GM13977 (cell line): ENCODE results near the gene RHD.
A peak's percentile ranks its signal among the peaks of the same experiment; 100 is the strongest.

Experiments used
- DNase-seq: peaks from one replicate; pipeline ENCODE4 v3.0.0; 2012; ENCODE audit warnings: low spot score
- in situ Hi-C: fragments of 300-500 bp; cut with MboI; formaldehyde crosslinking; loops from one replicate; pipeline ENCODE4 v1.12.0; 2022; ENCODE audit warnings: low sequenced_read_pairs, low pct_unique_long_range_greater_than_20kb, mixed read lengths, inconsistent platforms; ENCODE audit not compliant: unreplicated experiment
- TF ChIP-seq, protein P1 (sequence below): IDR thresholded peaks from 2 replicates; pipeline ENCODE4 v1.5.1; 2012; ENCODE audit warnings: mild to moderate bottlenecking, control low read depth; ENCODE audit not compliant: insufficient read depth; ENCODE audit errors: extremely low read depth, missing control alignments

Gene RHD

DNA sequence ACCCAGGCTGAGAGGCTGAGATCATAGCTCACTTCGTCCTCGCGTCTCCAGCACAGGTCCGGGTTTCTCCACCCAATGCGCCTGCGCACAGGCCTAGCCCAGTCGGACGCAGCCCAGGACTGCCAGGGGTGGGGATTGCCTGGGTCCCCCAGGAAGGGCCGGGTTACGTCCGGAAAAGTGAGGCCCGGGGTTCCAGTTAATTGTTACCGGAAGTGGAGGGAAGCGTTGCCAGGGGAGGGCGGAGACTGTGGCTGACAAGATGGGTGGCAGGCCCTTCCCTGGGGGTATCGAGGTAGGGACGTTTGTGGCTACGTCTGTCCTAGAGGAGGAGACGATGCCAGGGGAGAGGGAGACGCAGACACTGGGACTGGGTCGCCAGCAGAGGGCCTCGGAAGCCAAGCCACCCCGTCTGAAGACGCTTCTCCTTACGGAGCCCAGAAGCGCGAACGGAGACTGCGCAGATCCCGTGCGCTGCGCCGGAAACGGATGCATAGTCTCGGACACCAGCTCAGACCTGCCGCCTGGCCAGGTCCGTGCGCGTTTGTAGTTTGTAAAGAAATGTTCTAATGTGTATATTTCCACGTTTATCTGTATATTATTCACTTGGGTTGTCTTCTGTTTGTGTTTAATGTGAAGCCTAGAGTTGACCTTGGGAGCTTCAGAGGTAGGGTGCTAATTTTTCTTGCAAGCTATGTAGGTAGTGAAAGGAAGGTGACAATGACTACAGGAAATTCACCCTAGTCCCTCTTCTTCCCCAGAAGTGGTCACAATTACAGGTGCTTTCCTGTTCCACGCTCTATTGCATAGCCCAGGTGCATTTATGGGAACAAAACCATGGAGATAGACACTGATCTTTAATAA lies 32.4 kb upstream of the RHD start:
- TF ChIP-seq, protein P1, sequence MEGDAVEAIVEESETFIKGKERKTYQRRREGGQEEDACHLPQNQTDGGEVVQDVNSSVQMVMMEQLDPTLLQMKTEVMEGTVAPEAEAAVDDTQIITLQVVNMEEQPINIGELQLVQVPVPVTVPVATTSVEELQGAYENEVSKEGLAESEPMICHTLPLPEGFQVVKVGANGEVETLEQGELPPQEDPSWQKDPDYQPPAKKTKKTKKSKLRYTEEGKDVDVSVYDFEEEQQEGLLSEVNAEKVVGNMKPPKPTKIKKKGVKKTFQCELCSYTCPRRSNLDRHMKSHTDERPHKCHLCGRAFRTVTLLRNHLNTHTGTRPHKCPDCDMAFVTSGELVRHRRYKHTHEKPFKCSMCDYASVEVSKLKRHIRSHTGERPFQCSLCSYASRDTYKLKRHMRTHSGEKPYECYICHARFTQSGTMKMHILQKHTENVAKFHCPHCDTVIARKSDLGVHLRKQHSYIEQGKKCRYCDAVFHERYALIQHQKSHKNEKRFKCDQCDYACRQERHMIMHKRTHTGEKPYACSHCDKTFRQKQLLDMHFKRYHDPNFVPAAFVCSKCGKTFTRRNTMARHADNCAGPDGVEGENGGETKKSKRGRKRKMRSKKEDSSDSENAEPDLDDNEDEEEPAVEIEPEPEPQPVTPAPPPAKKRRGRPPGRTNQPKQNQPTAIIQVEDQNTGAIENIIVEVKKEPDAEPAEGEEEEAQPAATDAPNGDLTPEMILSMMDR = peak; percentile 47
- peak; percentile 87 for DNase-seq
- in situ Hi-C loops = no loop called here

DNA sequence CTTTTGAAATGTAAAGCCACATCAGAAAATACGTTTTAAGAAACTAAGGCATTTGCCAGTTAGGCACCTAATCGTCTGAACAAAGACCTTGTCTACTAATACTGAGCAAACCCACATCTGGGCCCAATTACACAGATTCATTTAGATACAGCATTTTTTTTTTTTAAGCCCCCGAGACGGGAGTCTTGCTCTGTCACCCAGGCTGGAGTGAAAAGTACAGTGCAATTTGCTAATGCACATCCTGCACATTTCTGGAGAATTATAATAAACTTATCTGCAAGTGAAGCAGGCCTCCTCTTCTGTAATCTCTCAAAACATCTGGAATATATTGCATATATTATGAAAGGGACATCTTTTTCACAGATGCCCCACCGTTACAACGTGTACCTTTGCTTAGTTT lies 28.4 kb upstream of the RHD start:
- in situ Hi-C loops = no loop called here
- TF ChIP-seq, protein P1 = no peak

DNA sequence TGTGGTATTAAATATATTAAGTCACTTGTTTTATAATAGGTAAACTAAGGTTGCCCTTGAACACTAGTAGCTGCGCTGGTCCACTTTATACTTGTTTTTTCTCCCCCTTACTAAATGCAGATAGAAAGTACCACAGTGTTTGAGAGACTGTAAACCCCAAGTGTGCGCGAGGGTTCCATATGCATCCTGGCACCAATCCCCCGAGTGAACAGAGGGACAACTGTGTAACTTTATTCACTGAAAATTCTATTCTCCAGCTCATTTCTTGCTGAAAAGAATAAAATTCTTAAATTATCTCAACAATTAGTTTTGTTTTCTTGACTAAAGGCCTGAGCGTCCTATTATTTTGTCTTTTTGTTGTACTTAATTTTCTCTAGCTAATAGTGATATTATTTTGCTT lies 26.9 kb upstream of the RHD start:
- TF ChIP-seq, protein P1 = no peak
- in situ Hi-C loops = no loop called here
- DNase-seq = no peak

More for the DNA sequence above, 28.4 kb upstream of the RHD start:
- DNase-seq = no peak

DNA sequence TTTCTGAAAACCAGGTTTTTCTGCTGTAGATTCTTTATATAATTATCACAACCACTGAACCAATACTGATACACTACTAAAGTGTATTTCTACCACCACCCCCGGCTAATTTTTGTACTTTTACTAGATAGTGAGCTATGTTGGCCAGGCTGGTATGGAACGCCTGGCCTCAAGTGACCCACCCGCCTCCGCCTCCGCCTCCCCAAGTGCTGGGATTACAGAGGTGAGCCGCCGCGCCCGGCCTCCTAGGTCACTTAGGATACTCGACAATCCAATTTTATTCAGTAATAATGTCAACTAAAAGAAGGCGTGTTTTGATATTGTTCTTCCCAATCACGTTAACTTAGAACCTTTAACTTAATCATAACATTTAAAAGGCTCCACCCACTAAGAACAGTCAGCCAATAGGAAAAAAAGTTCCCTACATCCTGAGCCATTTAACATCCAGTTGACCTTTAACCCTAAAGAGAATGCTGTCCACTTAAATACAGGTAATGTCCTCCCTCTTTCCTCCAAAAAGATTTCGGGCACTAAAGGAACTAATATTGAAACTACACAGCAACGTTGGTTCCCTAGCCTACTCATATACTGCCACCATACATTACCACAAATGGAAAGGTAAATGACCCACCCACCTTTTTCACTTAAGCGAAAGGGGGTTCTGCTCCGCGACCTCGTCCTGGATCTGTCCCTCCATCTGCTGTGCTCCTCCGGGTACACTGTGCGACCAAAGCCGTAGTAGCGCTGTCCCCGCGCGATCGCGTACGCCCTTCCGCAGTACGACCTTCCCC lies 26.3 kb upstream of the RHD start:
- DNase-seq = peak; percentile 22
- in situ Hi-C loops = no loop called here
- TF ChIP-seq, protein P1 = no peak

DNA sequence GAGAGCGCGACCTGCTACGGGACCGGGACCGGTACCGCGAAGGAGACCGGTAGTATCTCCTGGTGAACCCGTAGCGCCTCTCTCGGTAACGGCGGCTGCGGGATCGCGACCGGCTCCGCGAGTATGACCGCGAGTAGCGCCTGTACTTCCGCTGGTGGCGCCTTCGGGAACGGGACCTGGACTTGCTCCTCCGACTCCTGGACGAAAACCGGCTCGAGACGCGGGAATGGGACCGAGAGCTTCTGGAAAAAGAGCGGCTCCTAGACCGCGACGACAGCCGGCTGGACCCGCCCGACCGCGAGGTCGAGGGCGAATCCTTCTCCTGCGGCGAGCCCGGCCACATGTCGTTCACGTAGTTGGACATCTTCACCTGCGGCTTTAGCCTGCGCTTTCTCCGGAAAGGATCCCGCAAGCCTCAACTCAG lies 25.7 kb upstream of the RHD start:
- DNase-seq = no peak
- in situ Hi-C loops = no loop called here
- TF ChIP-seq, protein P1 = no peak

DNA sequence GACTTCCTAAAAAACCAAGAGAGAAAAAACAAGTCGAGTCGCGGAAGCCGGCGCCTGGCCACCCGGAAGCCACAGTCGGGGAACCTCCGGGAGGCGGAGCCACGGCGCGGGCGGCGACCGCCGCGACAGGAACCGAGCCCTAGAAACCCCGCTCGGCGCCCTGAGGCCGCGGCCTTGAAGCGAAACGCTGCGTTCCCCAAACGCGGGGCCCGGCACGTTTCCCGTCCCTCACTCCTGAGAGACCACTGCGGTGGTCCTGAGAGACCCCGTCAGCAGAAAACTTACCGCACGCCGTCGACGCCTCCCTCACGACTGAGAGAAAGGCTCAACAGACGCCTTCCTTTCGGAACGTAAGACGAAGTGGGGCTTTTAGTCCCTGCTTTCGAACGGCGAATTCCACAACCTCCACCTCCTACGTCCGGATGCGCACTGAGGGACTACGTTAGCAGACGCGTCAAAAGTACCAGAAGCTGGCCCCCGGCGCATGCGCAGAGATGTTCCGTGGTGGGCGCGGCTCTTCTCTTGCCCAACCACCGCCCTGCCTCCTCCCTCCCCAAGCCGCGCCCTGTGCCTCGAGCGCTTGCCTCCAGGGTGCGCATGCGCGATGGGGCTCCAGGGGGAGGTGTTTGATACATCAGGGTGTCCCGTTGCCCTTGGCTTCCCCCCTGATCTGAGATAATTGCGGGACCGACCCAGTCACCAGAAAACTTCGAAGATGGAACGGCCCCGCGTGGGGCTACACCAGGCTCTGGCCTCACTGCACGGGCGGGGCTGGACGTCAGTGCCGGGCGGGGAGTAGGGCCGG lies 25.1 kb upstream of the RHD start, which contains the start of gene RSRP1:
RSRP1 (minus strand) TSS at position 431 of the 805 bp plus-strand sequence. CDS start 491 bp downstream, outside the sequence.
- TF ChIP-seq, protein P1 = no peak
- in situ Hi-C loops = no loop called here
- peak; percentile 100 for DNase-seq
